WTC11 (cell line): Measurements from ENCODE around the gene CREM. TPM values are rescaled to one million over a fixed set of nuclear protein-coding genes. Genes with fewer than 3 reads are reported as not detected.
"Not testable (repeated sequence)": the region's sequence is repeated elsewhere in the genome, so short reads cannot be mapped to it uniquely, and the experiment has no call there.

Experiments used
- ATAC-seq: fragments of 200-7000 bp; cut with Tn5 transposase; 2 replicates; pipeline ENCODE4 v1.10.0; 2021; ENCODE audit warnings: mild to moderate bottlenecking, moderate library complexity
- CTCF ChIA-PET: fragments of 300-600 bp; sonication (Branson Sonifier 250); formaldehyde crosslinking; loops from one replicate; lab custom pipeline; 2021; ENCODE audit warnings: antibody characterized with exemption; lab: Charles Lee
- POLR2A ChIA-PET: fragments of 350-600 bp; sonication (Branson Sonifier 250); formaldehyde crosslinking; loops from one replicate; lab custom pipeline; 2021; ENCODE audit warnings: antibody characterized with exemption; lab: Charles Lee
- DNase-seq: peaks from one replicate; pipeline ENCODE4 v3.0.0; 2021; ENCODE audit warnings: low spot score
- H3K27ac Mint-ChIP-seq: 2 replicates; pipeline ENCODE4 v1.8.0; 2021; ENCODE audit warnings: mixed read lengths
- H3K27me3 Mint-ChIP-seq: 2 replicates; pipeline ENCODE4 v1.8.0; 2021; ENCODE audit warnings: low read depth, mild to moderate bottlenecking, moderate library complexity, mixed read lengths
- H3K36me3 Mint-ChIP-seq: 2 replicates; pipeline ENCODE4 v1.8.0; 2021; ENCODE audit warnings: mixed read lengths
- H3K4me1 Mint-ChIP-seq: 2 replicates; pipeline ENCODE4 v1.8.0; 2022; ENCODE audit warnings: mixed read lengths
- H3K4me3 Mint-ChIP-seq: 2 replicates; pipeline ENCODE4 v1.8.0; 2021; ENCODE audit warnings: mild to moderate bottlenecking, moderate library complexity, mixed read lengths
- H3K9me3 Mint-ChIP-seq: 2 replicates; pipeline ENCODE4 v1.8.0; 2021; ENCODE audit warnings: mixed read lengths
- CBFB ChIP-seq: sonication (generic); formaldehyde crosslinking; IDR thresholded peaks from 2 replicates; pipeline ENCODE4 v1.8.1; 2022; ENCODE audit warnings: mild to moderate bottlenecking, low read depth, missing genetic modification reagents
- CREM ChIP-seq: sonication (generic); formaldehyde crosslinking; IDR thresholded peaks from 2 replicates; pipeline ENCODE4 v1.8.1; 2022; ENCODE audit warnings: mild to moderate bottlenecking, missing genetic modification reagents, moderate library complexity
- ELF4 ChIP-seq: sonication (generic); formaldehyde crosslinking; IDR thresholded peaks from 2 replicates; pipeline ENCODE4 v1.8.1; 2022; ENCODE audit warnings: low read depth, mild to moderate bottlenecking, moderate library complexity, missing genetic modification reagents
- FOXJ3 ChIP-seq: sonication (generic); formaldehyde crosslinking; IDR thresholded peaks from 2 replicates; pipeline ENCODE4 v1.9.0; 2021; ENCODE audit warnings: missing genetic modification reagents, mild to moderate bottlenecking, borderline replicate concordance
- JUN ChIP-seq: sonication (generic); formaldehyde crosslinking; IDR thresholded peaks from 2 replicates; pipeline ENCODE4 v1.8.0; 2023; ENCODE audit warnings: mild to moderate bottlenecking, missing genetic modification reagents
- KAT7 ChIP-seq: sonication (generic); formaldehyde crosslinking; IDR thresholded peaks from 2 replicates; pipeline ENCODE4 v1.8.1; 2023; ENCODE audit warnings: missing genetic modification reagents, mild to moderate bottlenecking, borderline replicate concordance
- RELA ChIP-seq: sonication (generic); formaldehyde crosslinking; IDR thresholded peaks from 2 replicates; pipeline ENCODE4 v1.8.1; 2022; ENCODE audit warnings: missing genetic modification reagents, mild to moderate bottlenecking, borderline replicate concordance
- TEAD4 ChIP-seq: sonication (generic); formaldehyde crosslinking; IDR thresholded peaks from 2 replicates; pipeline ENCODE4 v1.8.0; 2022; ENCODE audit warnings: mild to moderate bottlenecking, missing genetic modification reagents
- ZNF416 ChIP-seq: fragments of 250-450 bp; sonication (Bioruptor Pico); IDR thresholded peaks from 2 replicates; pipeline ENCODE4 v1.9.0; 2021; ENCODE audit warnings: mild to moderate bottlenecking, inconsistent platforms
- ZNF671 ChIP-seq: fragments of 250-450 bp; sonication (Bioruptor Pico); IDR thresholded peaks from 2 replicates; pipeline ENCODE4 v1.8.0; 2021; ENCODE audit warnings: mild to moderate bottlenecking
- total RNA-seq: library from RNA; stranded (reverse); gene quantifications from 3 replicates; pipeline ENCODE4 v1.2.3, GENCODE V29; 2021
- TF ChIP-seq, protein P1 (sequence below): fragments of 250-450 bp; sonication (Bioruptor Pico); IDR thresholded peaks from 2 replicates; pipeline ENCODE4 v2.1.2; 2022; ENCODE audit warnings: mild to moderate bottlenecking, moderate library complexity
- TF ChIP-seq, protein P2 (sequence below): sonication (generic); formaldehyde crosslinking; IDR thresholded peaks from 2 replicates; pipeline ENCODE4 v1.8.0; 2022; ENCODE audit warnings: mild to moderate bottlenecking, missing genetic modification reagents
- TF ChIP-seq, protein P3 (sequence below): sonication (generic); formaldehyde crosslinking; IDR thresholded peaks from 2 replicates; pipeline ENCODE4 v1.8.0; 2022; ENCODE audit warnings: mild to moderate bottlenecking, missing genetic modification reagents
- TF ChIP-seq, protein P4 (sequence below): sonication (generic); formaldehyde crosslinking; IDR thresholded peaks from 2 replicates; pipeline ENCODE4 v1.8.0; 2023; ENCODE audit warnings: mild to moderate bottlenecking, missing genetic modification reagents
- TF ChIP-seq, protein P5 (sequence below): sonication (generic); formaldehyde crosslinking; IDR thresholded peaks from 2 replicates; pipeline ENCODE4 v1.8.0; 2023; ENCODE audit warnings: missing genetic modification reagents, mild to moderate bottlenecking, borderline replicate concordance
- TF ChIP-seq, protein P6 (sequence below): fragments of 250-450 bp; sonication (Bioruptor Pico); conservative IDR thresholded peaks from 2 replicates; pipeline ENCODE4 v1.9.0; 2021; ENCODE audit warnings: mild to moderate bottlenecking

Gene CREM
- total RNA-seq, 1 experiment from 2014 or later = 23.6 TPM

DNA sequence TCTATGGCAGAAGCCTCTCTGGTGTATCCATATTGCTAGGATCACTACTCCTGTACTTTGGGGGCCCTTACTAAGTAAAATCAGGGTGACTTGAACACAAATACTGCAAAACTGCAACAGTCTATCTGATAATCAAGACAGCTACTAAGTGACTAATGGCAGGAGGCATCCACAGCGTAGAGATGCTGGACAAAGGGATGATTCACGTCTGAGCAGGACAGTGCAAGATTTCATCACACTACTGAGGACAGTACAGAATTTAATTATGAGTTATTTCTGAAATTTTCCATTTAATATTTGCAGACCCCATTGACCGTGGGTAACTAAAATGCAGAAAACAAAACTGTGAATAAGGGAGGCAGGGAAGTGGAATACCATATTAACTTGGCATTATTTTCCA is 46.9 kb upstream of the CREM start:
- TF ChIP-seq JUN (no peak), ZNF671 (no peak), CREM (CRISPR knock-in tag) (no peak), ZNF416 (CRISPR knock-in tag) (no peak), FOXJ3 (CRISPR knock-in tag) (no peak)
- TF ChIP-seq, protein P1, sequence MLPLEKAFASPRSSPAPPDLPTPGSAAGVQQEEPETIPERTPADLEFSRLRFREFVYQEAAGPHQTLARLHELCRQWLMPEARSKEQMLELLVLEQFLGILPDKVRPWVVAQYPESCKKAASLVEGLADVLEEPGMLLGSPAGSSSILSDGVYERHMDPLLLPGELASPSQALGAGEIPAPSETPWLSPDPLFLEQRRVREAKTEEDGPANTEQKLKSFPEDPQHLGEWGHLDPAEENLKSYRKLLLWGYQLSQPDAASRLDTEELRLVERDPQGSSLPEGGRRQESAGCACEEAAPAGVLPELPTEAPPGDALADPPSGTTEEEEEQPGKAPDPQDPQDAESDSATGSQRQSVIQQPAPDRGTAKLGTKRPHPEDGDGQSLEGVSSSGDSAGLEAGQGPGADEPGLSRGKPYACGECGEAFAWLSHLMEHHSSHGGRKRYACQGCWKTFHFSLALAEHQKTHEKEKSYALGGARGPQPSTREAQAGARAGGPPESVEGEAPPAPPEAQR (CRISPR knock-in tag) = no peak
- TF ChIP-seq, protein P2, sequence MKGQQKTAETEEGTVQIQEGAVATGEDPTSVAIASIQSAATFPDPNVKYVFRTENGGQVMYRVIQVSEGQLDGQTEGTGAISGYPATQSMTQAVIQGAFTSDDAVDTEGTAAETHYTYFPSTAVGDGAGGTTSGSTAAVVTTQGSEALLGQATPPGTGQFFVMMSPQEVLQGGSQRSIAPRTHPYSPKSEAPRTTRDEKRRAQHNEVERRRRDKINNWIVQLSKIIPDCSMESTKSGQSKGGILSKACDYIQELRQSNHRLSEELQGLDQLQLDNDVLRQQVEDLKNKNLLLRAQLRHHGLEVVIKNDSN (CRISPR knock-in tag) = no peak
- TF ChIP-seq, protein P3, sequence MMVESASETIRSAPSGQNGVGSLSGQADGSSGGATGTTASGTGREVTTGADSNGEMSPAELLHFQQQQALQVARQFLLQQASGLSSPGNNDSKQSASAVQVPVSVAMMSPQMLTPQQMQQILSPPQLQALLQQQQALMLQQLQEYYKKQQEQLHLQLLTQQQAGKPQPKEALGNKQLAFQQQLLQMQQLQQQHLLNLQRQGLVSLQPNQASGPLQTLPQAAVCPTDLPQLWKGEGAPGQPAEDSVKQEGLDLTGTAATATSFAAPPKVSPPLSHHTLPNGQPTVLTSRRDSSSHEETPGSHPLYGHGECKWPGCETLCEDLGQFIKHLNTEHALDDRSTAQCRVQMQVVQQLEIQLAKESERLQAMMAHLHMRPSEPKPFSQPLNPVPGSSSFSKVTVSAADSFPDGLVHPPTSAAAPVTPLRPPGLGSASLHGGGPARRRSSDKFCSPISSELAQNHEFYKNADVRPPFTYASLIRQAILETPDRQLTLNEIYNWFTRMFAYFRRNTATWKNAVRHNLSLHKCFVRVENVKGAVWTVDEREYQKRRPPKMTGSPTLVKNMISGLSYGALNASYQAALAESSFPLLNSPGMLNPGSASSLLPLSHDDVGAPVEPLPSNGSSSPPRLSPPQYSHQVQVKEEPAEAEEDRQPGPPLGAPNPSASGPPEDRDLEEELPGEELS (CRISPR knock-in tag) = no peak
- Mint-ChIP-seq H3K36me3 (peaks cover 30% of the 10 kb centered on the region), H3K4me1 (no peaks in the 10 kb centered on the region), H3K27ac (no peak overlapping the region), H3K9me3 (peaks cover 24% of the 10 kb centered on the region), H3K4me3 (no peak overlapping the region), H3K27me3 (no peaks in the 10 kb centered on the region)
- ATAC-seq = no peak
- ChIA-PET POLR2A (no interaction called here), CTCF (interaction anchor here (1.5 kb wide), 1 partner anchor 85 kb away, joined by 3 read pairs; no protein-coding TSS in a partner anchor)
- no peak for DNase-seq

DNA sequence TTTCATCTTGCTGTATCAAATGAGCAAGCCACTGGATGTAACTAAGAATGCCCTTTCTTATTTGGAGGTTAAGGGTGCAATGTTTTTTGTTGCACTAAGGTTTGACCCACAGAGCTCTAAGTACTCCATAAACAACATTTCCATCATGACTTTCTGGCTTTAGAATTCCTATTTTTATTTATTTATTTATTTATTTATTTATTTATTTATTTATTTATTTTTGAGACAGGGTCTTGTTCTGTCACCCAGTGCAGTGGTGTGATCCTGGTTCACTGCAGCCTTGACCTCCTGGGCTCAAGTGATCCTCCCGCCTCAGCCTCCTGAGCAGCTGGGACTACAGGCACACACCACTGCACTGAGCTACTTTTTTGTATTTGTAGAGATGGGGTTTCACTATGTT is 46.4 kb upstream of the CREM start:
- ATAC-seq, H3K27ac Mint-ChIP-seq, H3K4me1 Mint-ChIP-seq, H3K4me3 Mint-ChIP-seq, POLR2A ChIA-PET, H3K27me3 Mint-ChIP-seq, DNase-seq: not testable (repeated sequence)
- H3K9me3 Mint-ChIP-seq = peaks cover 24% of the 10 kb centered on the region
- peaks cover 30% of the 10 kb centered on the region for H3K36me3 Mint-ChIP-seq
- CTCF ChIA-PET = interaction anchor here (1.5 kb wide), 1 partner anchor 86 kb away, joined by 3 read pairs; no protein-coding TSS in a partner anchor

DNA sequence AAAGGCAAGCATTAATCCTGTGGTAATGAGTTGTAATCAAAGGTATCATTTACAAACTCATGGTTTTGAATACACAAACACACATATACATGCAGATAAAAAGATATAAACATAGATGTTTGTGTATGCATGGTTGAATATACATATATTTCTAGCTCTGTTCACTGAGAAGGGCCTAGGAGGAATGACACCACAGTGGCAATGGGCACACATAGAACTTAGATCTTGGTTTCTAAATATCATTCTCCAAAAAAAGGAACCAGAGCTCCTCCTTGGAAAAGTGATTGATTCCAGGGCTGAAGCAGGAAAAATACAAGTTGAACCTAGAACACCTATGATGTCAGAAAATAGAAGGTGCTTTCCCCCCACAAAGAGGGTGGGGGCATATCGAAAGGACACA is 43.4 kb upstream of the CREM start:
- no peaks in the 10 kb centered on the region for H3K27me3 Mint-ChIP-seq
- ChIA-PET CTCF (no interaction called here), POLR2A (no interaction called here)
- H3K4me1 Mint-ChIP-seq = no peaks in the 10 kb centered on the region
- TF ChIP-seq, protein P4, sequence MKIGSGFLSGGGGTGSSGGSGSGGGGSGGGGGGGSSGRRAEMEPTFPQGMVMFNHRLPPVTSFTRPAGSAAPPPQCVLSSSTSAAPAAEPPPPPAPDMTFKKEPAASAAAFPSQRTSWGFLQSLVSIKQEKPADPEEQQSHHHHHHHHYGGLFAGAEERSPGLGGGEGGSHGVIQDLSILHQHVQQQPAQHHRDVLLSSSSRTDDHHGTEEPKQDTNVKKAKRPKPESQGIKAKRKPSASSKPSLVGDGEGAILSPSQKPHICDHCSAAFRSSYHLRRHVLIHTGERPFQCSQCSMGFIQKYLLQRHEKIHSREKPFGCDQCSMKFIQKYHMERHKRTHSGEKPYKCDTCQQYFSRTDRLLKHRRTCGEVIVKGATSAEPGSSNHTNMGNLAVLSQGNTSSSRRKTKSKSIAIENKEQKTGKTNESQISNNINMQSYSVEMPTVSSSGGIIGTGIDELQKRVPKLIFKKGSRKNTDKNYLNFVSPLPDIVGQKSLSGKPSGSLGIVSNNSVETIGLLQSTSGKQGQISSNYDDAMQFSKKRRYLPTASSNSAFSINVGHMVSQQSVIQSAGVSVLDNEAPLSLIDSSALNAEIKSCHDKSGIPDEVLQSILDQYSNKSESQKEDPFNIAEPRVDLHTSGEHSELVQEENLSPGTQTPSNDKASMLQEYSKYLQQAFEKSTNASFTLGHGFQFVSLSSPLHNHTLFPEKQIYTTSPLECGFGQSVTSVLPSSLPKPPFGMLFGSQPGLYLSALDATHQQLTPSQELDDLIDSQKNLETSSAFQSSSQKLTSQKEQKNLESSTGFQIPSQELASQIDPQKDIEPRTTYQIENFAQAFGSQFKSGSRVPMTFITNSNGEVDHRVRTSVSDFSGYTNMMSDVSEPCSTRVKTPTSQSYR (CRISPR knock-in tag) = no peak
- TF ChIP-seq TEAD4 (no peak), ELF4 (CRISPR knock-in tag) (no peak), ZNF416 (CRISPR knock-in tag) (no peak), FOXJ3 (CRISPR knock-in tag) (no peak), CBFB (CRISPR knock-in tag) (no peak), KAT7 (no peak), JUN (no peak), RELA (CRISPR knock-in tag) (no peak)
- TF ChIP-seq, protein P5, sequence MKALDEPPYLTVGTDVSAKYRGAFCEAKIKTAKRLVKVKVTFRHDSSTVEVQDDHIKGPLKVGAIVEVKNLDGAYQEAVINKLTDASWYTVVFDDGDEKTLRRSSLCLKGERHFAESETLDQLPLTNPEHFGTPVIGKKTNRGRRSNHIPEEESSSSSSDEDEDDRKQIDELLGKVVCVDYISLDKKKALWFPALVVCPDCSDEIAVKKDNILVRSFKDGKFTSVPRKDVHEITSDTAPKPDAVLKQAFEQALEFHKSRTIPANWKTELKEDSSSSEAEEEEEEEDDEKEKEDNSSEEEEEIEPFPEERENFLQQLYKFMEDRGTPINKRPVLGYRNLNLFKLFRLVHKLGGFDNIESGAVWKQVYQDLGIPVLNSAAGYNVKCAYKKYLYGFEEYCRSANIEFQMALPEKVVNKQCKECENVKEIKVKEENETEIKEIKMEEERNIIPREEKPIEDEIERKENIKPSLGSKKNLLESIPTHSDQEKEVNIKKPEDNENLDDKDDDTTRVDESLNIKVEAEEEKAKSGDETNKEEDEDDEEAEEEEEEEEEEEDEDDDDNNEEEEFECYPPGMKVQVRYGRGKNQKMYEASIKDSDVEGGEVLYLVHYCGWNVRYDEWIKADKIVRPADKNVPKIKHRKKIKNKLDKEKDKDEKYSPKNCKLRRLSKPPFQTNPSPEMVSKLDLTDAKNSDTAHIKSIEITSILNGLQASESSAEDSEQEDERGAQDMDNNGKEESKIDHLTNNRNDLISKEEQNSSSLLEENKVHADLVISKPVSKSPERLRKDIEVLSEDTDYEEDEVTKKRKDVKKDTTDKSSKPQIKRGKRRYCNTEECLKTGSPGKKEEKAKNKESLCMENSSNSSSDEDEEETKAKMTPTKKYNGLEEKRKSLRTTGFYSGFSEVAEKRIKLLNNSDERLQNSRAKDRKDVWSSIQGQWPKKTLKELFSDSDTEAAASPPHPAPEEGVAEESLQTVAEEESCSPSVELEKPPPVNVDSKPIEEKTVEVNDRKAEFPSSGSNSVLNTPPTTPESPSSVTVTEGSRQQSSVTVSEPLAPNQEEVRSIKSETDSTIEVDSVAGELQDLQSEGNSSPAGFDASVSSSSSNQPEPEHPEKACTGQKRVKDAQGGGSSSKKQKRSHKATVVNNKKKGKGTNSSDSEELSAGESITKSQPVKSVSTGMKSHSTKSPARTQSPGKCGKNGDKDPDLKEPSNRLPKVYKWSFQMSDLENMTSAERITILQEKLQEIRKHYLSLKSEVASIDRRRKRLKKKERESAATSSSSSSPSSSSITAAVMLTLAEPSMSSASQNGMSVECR (CRISPR knock-in tag) = no peak
- TF ChIP-seq, protein P6, sequence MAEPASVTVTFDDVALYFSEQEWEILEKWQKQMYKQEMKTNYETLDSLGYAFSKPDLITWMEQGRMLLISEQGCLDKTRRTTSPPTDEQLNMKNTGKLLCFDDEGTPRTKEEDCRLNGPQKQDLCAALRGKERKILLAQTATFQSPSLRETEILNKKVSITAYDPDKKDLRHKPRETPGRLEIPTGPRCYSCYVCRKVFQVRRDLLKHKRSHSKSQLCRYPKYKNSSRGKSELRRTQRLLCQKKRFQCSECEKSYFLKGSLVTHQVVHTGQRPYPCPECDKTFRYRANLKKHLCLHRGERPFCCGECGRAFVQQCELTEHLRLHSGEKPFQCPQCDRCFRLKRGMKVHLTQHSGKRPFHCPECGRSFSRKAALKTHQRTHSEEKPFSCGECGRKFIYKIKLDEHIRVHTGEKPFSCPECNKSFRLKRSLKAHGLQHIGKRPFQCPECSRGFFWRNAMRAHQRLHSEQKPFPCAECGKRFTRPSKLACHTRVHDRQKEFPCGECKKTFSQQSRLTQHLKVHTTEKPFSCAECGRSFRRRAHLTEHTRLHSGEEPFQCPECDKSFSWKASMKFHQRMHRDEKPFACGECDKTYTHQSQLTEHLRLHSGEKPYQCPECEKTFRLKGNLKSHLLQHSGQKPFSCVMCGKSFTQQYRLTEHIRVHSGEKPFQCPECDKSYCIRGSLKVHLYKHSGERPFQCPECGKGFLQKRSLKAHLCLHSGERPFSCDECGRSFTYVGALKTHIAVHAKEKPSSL = no peak
- TF ChIP-seq, protein P2 (CRISPR knock-in tag) = no peak
- ATAC-seq = no peak
- H3K27ac Mint-ChIP-seq = no peak overlapping the region
- H3K4me3 Mint-ChIP-seq = no peak overlapping the region
- DNase-seq = no peak
- peaks cover 30% of the 10 kb centered on the region for H3K36me3 Mint-ChIP-seq
- peaks cover 24% of the 10 kb centered on the region for H3K9me3 Mint-ChIP-seq
